Peyer's patch (tissue), 4 donors: Measurements from ENCODE around the gene CRACR2A. TPM values are rescaled to one million over a fixed set of nuclear protein-coding genes. Genes with fewer than 3 reads are reported as not detected.

Source experiments
- DNase-seq, 3 donors: peaks; one replicate each; pipeline ENCODE4 v3.0.0-alpha.2; 2017 to 2019
- H3K27ac ChIP-seq, 4 donors: fragments of 200-600 bp; sonication (generic); one replicate each; pipeline ENCODE4 v1.5.1; 2016 to 2019
- H3K27me3 ChIP-seq, 2 donors: fragments of 200-600 bp; sonication (generic); one replicate each; pipeline ENCODE4 v1.5.1; 2019
- H3K36me3 ChIP-seq, 3 donors: fragments of 200-600 bp; sonication (generic); one replicate each; pipeline ENCODE4 v1.5.1; 2016 to 2019
- H3K4me1 ChIP-seq, 4 donors: fragments of 200-600 bp; sonication (generic); one replicate each; pipeline ENCODE4 v1.5.1; 2016 to 2019
- H3K4me3 ChIP-seq, 4 donors: fragments of 200-600 bp; sonication (generic); 1 replicate in 3 of 4; 2 replicates in 1 of 4; pipeline ENCODE4 v1.5.1; 2016 to 2019; ENCODE audit warnings: mild to moderate bottlenecking in 1 of 4
- H3K9me3 ChIP-seq, 4 donors: fragments of 200-600 bp; sonication (generic); one replicate each; pipeline ENCODE4 v1.5.1; 2016 to 2019; ENCODE audit warnings: mild to moderate bottlenecking in 1 of 4
- CTCF ChIP-seq, 6 experiments: fragments of 450-650 bp in 4 of 6; fragments of 200-600 bp in 2 of 6; sonication (generic) in 1 of 6; IDR thresholded peaks; one replicate each; pipeline ENCODE4 v1.5.1; 2017 to 2019; ENCODE audit warnings: antibody characterized with exemption in 6 of 6, mild to moderate bottlenecking in 3 of 6, moderate library complexity in 1 of 6
- POLR2A ChIP-seq, 2 donors: fragments of 450-650 bp; IDR thresholded peaks; one replicate each; pipeline ENCODE4 v1.5.1; 2017; ENCODE audit warnings: antibody characterized with exemption in 2 of 2, mild to moderate bottlenecking in 2 of 2, moderate library complexity in 2 of 2
- total RNA-seq, 4 donors: library from RNA; depleted of rRNA; stranded (reverse); fragments of >200 nt; gene quantifications; one replicate each; pipeline ENCODE4 v1.1.0, GENCODE V29; 2016

The CRACR2A gene
- total RNA-seq, 4 donors from 2014 or later: 52.3 to 81.7 (median 65.9) TPM

GRCh38 chr12:3631272-3631637 is 121.7 kb downstream of the CRACR2A start:
- Histone ChIP-seq H3K9me3 (no peaks in the 10 kb centered on the region), H3K36me3 (peaks cover 0 to 22% (median 0%) of the 10 kb centered on the region in 3 donors), H3K4me3 (no peak overlapping the region), H3K4me1 (no peaks in the 10 kb centered on the region), H3K27ac (no peak overlapping the region), H3K27me3 (no peaks in the 10 kb centered on the region)
- DNase-seq: no peak
- no peak for TF ChIP-seq POLR2A (IDR thresholded peaks at IDR 0.05)
- TF ChIP-seq CTCF (IDR thresholded peaks at IDR 0.05): no peak

- Histone ChIP-seq H3K36me3 (peaks cover 0 to 24% (median 0%) of the 10 kb centered on the region in 3 donors), H3K9me3 (no peaks in the 10 kb centered on the region), H3K27ac (no peak overlapping the region), H3K4me1 (no peaks in the 10 kb centered on the region), H3K27me3 (no peaks in the 10 kb centered on the region), H3K4me3 (no peak overlapping the region)
- no peak for DNase-seq
- TF ChIP-seq CTCF (IDR thresholded peaks at IDR 0.05): no peak
- TF ChIP-seq POLR2A (IDR thresholded peaks at IDR 0.05): no peak
Observed at GRCh38 chr12:3630621-3631271, 122.2 kb downstream of the CRACR2A start.

GRCh38 chr12:3630111-3630510 is 122.8 kb downstream of the CRACR2A start:
- Histone ChIP-seq H3K9me3 (no peaks in the 10 kb centered on the region), H3K27ac (no peak overlapping the region), H3K27me3 (no peaks in the 10 kb centered on the region), H3K36me3 (peaks cover 0 to 24% (median 0%) of the 10 kb centered on the region in 3 donors), H3K4me3 (no peak overlapping the region), H3K4me1 (no peaks in the 10 kb centered on the region)
- no peak for TF ChIP-seq POLR2A (IDR thresholded peaks at IDR 0.05)
- TF ChIP-seq CTCF (IDR thresholded peaks at IDR 0.05): no peak
- DNase-seq: no peak

GRCh38 chr12:3629057-3629830 is 123.7 kb downstream of the CRACR2A start:
- Histone ChIP-seq H3K4me3 (no peak overlapping the region), H3K27ac (no peak overlapping the region), H3K36me3 (peaks cover 0 to 24% (median 0%) of the 10 kb centered on the region in 3 donors), H3K4me1 (no peaks in the 10 kb centered on the region), H3K9me3 (no peaks in the 10 kb centered on the region), H3K27me3 (no peaks in the 10 kb centered on the region)
- DNase-seq: no peak
- TF ChIP-seq POLR2A (IDR thresholded peaks at IDR 0.05): no peak
- no peak for TF ChIP-seq CTCF (IDR thresholded peaks at IDR 0.05)

GRCh38 chr12:3628629-3629028 is 124.3 kb downstream of the CRACR2A start:
- H3K4me3 ChIP-seq: no peak overlapping the region
- peaks cover 0 to 22% (median 0%) of the 10 kb centered on the region in 3 donors for H3K36me3 ChIP-seq
- no peak for DNase-seq
- TF ChIP-seq POLR2A (IDR thresholded peaks at IDR 0.05) (no peak), CTCF (IDR thresholded peaks at IDR 0.05) (no peak)
- no peaks in the 10 kb centered on the region for H3K27me3 ChIP-seq
- H3K4me1 ChIP-seq: no peaks in the 10 kb centered on the region
- no peak overlapping the region for H3K27ac ChIP-seq
- H3K9me3 ChIP-seq: no peaks in the 10 kb centered on the region
